Stimulated activated effector memory CD8-positive, alpha-beta T cell treated with anti-CD3 and anti-CD28 coated beads, Interleukin-12 subunit alpha, Interleukin-12 subunit beta, amount 100 ng/mL, for 72 hours (primary cell): ENCODE measurements around the gene MROH2A.

Source experiments
- ATAC-seq: fragments of 150-1000 bp; cut with Tn5 transposase; 2 replicates; pipeline ENCODE4 v1.10.0; 2021
- DNase-seq, 2 donors: peaks; one replicate each; pipeline ENCODE4 v3.0.0; 2021 to 2022; ENCODE audit warnings: low spot score in 2 of 2
- H3K27ac Mint-ChIP-seq: one replicate; pipeline ENCODE4 v1.8.0; 2022; ENCODE audit warnings: mild to moderate bottlenecking, mixed read lengths
- H3K36me3 Mint-ChIP-seq: one replicate; pipeline ENCODE4 v1.8.0; 2022; ENCODE audit warnings: mild to moderate bottlenecking, mixed read lengths
- H3K4me1 Mint-ChIP-seq: one replicate; pipeline ENCODE4 v1.8.0; 2022; ENCODE audit warnings: mixed read lengths
- H3K4me3 Mint-ChIP-seq: one replicate; pipeline ENCODE4 v1.8.0; 2022; ENCODE audit warnings: mild to moderate bottlenecking, mixed read lengths
- H3K9me3 Mint-ChIP-seq: one replicate; pipeline ENCODE4 v1.8.0; 2022; ENCODE audit warnings: mixed read lengths

Gene MROH2A

DNA sequence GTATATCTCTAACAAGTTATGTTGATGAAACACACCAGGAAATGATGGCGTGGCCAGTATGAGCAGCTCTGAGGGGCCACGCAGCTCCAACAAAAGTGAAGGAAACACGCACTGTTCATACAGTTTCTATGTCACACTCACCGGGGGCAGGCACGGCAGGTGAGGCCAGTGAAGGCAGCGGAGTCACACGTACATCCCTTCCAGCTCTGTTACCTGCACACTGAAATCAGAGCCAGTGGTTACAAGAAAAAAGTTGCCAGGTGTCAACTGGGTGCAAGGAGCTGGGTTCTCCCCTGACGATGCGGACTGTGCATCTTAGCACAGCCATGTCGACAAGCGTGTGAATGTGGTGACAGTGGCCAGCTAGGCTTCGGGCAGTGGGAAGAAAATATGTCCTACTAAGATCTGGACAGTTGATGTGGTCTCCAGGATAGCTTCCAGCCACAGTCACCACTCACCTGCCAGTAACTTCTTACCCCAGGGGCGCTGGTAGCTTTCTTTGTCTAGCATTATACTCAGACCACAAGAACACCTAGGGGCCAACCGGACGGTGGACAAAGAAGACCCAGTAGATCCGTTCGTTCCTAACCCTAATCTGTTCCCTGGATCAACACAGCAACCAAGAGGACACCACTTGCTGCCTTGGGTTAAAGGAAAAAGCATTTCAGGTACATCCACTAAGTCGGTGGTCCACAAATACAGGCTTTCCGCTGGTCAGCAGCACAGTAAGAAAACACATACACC lies 66.1 kb downstream of the MROH2A start:
- Mint-ChIP-seq H3K4me1 (peaks cover 17% of the 10 kb centered on the region), H3K4me3 (no peak overlapping the region), H3K9me3 (no peaks in the 10 kb centered on the region), H3K36me3 (peaks cover 100% of the 10 kb centered on the region), H3K27ac (no peak overlapping the region)
- no peak for ATAC-seq
- DNase-seq, result no peak

DNA sequence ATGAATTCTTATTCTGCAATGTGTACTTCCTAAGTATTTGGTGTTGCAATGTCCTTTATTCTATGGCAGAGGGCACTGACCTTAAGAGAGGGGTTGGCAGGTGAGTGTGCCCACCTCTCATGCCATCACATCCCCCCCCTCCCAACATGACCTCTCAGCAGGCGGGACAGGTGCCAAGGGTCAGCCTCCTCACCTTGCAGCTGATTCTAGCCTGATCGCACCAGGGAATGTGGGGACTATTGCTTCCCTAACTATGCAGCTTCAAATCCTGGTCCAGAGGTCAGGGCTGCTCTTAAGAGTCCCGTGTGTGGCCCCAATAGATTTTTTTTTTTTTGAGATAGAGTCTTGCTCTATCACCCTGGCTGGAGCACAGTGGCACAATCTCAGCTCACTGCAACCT lies 66.7 kb downstream of the MROH2A start:
- peaks cover 16% of the 10 kb centered on the region for H3K4me1 Mint-ChIP-seq
- no peak overlapping the region for H3K27ac Mint-ChIP-seq
- no peak for ATAC-seq
- H3K36me3 Mint-ChIP-seq, result peaks cover 100% of the 10 kb centered on the region
- no peaks in the 10 kb centered on the region for H3K9me3 Mint-ChIP-seq
- no peak for DNase-seq
- H3K4me3 Mint-ChIP-seq, result no peak overlapping the region

- H3K9me3 Mint-ChIP-seq, result no peaks in the 10 kb centered on the region
- ATAC-seq (no peak), DNase-seq (no peak)
- peaks cover 100% of the 10 kb centered on the region for H3K36me3 Mint-ChIP-seq
- H3K27ac Mint-ChIP-seq, result no peak overlapping the region
- H3K4me3 Mint-ChIP-seq, result no peak overlapping the region
- peaks cover 9% of the 10 kb centered on the region for H3K4me1 Mint-ChIP-seq
Measured at GRCh38 chr2:233845301-233846060, 67.4 kb downstream of the MROH2A start.

DNA sequence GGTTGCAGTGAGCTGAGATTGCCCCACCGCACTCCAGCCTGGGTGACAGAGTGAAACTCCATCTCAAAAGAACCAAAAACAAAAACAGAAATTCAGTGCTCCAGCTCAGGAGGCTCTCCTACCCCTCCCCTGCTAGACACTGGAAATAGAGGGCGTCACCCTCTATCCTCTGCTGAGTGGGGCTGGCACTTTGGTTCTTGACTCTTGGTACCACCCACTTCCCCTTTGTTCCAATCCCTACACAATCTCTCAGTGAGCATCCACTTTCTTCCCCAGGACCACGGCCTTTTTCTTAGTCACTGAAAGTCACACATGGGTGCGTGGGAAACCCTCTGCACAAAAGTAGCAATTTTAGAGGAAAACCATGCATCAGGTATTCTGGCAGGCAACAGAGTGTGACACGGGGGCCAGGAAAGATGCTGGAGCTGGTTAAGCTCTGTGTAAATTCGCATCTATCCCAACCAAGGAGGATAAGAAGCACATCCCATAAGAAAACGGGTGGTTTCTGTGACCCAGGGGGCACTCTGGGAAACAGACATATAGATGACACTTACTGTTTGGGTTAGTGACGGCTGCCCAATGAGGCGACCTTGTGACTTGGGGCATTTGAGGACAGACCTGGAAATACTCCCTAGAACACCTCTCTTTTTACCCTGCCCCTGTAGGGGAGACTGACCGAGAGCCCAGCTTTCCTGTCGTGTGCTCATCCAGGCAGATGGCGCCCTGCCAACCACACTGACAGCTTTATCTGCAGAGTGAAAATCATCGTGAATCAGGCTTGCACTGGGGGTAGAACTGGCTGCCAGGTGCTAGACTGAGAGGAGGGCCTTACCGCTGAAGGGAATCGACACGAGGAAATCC lies 68.5 kb downstream of the MROH2A start:
- DNase-seq (no peak), ATAC-seq (no peak)
- Mint-ChIP-seq H3K4me3 (no peak overlapping the region), H3K4me1 (peaks cover 6% of the 10 kb centered on the region), H3K9me3 (no peaks in the 10 kb centered on the region), H3K27ac (no peak overlapping the region), H3K36me3 (peaks cover 100% of the 10 kb centered on the region)

DNA sequence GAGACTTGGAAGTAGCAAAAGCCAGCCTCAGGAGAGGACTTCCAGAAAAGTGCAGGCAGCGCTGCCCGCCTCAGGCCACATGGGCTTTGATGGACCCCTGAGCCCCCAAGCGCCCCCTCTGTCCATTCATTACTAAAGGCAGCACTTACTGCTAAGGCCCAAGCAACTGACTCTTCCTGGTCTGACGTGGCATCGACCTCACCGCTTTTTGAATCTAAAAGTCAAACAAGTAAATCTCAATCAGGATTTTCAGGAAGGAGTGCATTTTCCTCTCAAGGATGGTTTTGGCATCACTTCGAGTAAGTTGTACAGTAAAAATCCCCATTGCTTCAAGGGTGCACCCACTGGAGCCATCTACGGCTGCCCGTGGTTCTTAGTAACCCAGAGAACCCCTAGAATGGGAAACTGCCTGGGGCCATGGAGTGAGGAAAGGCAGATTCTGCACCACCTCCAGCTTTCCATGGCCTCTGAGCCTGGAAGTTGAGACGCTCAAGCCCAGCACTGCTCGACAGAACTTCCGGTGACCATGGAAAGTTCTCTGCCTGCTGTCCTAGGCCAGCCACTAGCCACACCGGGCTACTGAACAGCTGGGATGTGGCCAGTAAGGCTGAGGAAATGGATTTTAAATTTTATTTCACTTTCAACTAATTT lies 69.2 kb downstream of the MROH2A start:
- H3K4me1 Mint-ChIP-seq, result peaks cover 9% of the 10 kb centered on the region
- no peak for ATAC-seq
- no peak overlapping the region for H3K27ac Mint-ChIP-seq
- no peaks in the 10 kb centered on the region for H3K9me3 Mint-ChIP-seq
- no peak for DNase-seq
- H3K36me3 Mint-ChIP-seq, result peaks cover 100% of the 10 kb centered on the region
- no peak overlapping the region for H3K4me3 Mint-ChIP-seq

DNA sequence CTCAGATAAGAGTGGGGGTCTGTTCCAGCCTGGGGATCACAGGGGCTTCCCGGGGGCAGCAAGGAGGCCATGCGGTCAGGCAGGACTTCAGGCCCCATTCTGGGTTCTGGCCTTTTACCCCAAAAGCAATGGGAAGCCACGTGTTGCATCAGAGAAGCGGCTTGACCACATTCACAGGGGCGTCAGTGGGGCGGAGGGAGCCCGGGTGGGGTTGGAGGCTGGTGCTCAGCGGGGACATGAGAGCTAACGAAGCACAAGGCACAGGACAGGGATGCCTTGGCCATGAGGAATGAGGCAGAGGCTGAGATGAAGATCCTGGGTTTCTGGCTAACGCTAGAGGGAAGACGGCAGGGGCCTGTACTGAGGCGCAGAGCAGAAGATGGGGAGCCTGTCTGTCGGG lies 70.1 kb downstream of the MROH2A start:
- Mint-ChIP-seq H3K27ac (no peak overlapping the region), H3K9me3 (no peaks in the 10 kb centered on the region), H3K36me3 (peaks cover 100% of the 10 kb centered on the region), H3K4me1 (peaks cover 13% of the 10 kb centered on the region), H3K4me3 (no peak overlapping the region)
- DNase-seq (no peak), ATAC-seq (no peak)

- DNase-seq, result no peak
- no peaks in the 10 kb centered on the region for H3K9me3 Mint-ChIP-seq
- H3K4me3 Mint-ChIP-seq, result no peak overlapping the region
- peaks cover 21% of the 10 kb centered on the region for H3K4me1 Mint-ChIP-seq
- H3K36me3 Mint-ChIP-seq, result peaks cover 100% of the 10 kb centered on the region
- H3K27ac Mint-ChIP-seq, result no peak overlapping the region
- ATAC-seq, result no peak
Measured at GRCh38 chr2:233849607-233850271, 71.6 kb downstream of the MROH2A start.

DNA sequence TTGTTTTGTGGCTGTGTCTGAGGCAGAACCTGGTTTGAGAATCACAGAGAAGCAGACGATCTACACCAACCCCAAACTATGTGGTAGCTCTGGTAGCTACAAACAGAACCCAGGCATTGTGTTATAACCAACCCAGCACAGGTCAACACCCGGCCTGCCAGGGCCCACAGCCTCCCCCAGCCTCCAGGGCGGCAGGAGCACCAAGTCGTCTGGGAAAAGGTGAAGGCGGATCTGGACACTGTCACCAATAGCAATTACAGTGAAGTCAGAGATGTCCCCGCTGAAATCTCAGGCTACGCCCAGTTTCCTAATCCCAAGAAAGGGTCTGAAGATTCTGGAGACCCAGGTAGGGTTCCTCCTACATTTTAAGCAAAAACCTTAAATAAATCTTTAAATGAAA lies 72.6 kb downstream of the MROH2A start:
- no peak overlapping the region for H3K27ac Mint-ChIP-seq
- peaks cover 91% of the 10 kb centered on the region for H3K36me3 Mint-ChIP-seq
- no peak for DNase-seq
- H3K4me1 Mint-ChIP-seq, result peaks cover 31% of the 10 kb centered on the region
- H3K9me3 Mint-ChIP-seq, result no peaks in the 10 kb centered on the region
- no peak for ATAC-seq
- H3K4me3 Mint-ChIP-seq, result no peak overlapping the region

DNA sequence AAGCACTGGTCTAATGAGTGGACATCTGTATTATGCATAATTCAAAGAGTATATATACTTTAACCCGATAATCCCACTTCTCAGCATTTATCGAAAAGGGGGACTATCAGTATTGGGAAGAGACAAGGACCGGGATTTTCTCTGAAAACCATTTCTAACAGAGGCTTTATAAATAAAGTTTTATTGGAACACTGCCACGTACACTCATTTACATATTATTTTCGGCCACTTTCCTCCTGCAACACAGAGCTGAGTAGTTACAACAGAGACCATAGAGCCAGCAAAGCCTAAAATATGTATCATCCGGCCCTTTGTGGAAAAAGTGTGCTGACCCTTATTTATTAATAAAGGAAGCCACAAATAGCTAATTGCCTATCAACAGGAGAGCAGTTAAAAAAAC lies 73.0 kb downstream of the MROH2A start:
- no peak overlapping the region for H3K27ac Mint-ChIP-seq
- H3K36me3 Mint-ChIP-seq, result peaks cover 87% of the 10 kb centered on the region
- DNase-seq (no peak), ATAC-seq (no peak)
- H3K4me3 Mint-ChIP-seq, result no peak overlapping the region
- H3K9me3 Mint-ChIP-seq, result no peaks in the 10 kb centered on the region
- peaks cover 34% of the 10 kb centered on the region for H3K4me1 Mint-ChIP-seq

GRCh38 chr2:233852056-233852455 lies 73.9 kb downstream of the MROH2A start:
- H3K27ac Mint-ChIP-seq, result no peak overlapping the region
- peak overlapping the region; percentile 99 for H3K4me3 Mint-ChIP-seq
- peaks cover 78% of the 10 kb centered on the region for H3K36me3 Mint-ChIP-seq

DNA sequence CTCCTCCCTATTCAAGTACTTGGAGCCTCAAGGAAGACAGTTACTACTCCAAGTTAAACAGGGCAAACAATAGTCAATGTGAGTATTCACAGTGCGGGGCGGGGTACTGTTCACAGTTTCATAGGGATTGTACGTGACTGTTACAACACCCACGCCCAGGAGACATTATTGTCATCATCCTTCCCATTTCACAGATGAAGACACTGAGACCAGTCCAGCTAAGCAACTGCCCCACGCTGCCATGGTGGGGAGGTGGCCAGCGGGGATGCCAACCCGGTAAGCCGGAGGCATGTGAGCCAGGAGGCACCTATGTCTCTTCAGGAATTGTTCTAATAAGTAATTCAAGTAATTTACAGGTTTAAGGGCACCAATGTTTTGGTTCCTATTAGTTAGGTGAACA lies 75.2 kb downstream of the MROH2A start:
- peak overlapping the region; percentile 96 for H3K27ac Mint-ChIP-seq

More at GRCh38 chr2:233852056-233852455, 73.9 kb downstream of the MROH2A start:
- no peaks in the 10 kb centered on the region for H3K9me3 Mint-ChIP-seq
- ATAC-seq (no peak), DNase-seq (no peak)
- H3K4me1 Mint-ChIP-seq, result peaks cover 34% of the 10 kb centered on the region

DNA sequence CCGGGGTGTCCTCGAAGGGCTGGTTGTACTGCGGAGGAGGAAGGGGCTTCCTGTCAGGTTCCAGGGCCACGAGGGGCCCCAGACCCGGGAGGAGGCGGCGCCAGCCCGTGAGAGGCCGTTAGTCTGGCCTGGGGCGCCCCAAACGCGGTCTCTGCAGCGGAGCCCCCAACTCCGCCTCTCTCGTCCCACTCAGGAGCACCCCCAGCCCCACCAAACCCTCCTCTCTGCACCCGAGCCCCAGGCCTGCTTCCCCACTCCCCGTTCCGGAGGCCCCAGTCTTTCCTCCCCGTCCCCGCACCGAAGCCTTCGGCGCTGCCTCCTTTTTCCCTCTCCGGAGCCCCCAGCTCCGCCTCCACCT lies 75.7 kb downstream of the MROH2A start:
- peak overlapping the region; percentile 99 for H3K4me3 Mint-ChIP-seq
- peak overlapping the region; percentile 96 for H3K27ac Mint-ChIP-seq
- DNase-seq (no peak), ATAC-seq (peak; percentile 0)
- H3K9me3 Mint-ChIP-seq, result no peaks in the 10 kb centered on the region
- H3K4me1 Mint-ChIP-seq, result peaks cover 33% of the 10 kb centered on the region
- peaks cover 60% of the 10 kb centered on the region for H3K36me3 Mint-ChIP-seq

More for the DNA sequence above, 75.2 kb downstream of the MROH2A start:
- peaks cover 65% of the 10 kb centered on the region for H3K36me3 Mint-ChIP-seq
- peak overlapping the region; percentile 99 for H3K4me3 Mint-ChIP-seq
- DNase-seq, result no peak
- ATAC-seq, result no peak
- H3K9me3 Mint-ChIP-seq, result no peaks in the 10 kb centered on the region
- H3K4me1 Mint-ChIP-seq, result peaks cover 35% of the 10 kb centered on the region

DNA sequence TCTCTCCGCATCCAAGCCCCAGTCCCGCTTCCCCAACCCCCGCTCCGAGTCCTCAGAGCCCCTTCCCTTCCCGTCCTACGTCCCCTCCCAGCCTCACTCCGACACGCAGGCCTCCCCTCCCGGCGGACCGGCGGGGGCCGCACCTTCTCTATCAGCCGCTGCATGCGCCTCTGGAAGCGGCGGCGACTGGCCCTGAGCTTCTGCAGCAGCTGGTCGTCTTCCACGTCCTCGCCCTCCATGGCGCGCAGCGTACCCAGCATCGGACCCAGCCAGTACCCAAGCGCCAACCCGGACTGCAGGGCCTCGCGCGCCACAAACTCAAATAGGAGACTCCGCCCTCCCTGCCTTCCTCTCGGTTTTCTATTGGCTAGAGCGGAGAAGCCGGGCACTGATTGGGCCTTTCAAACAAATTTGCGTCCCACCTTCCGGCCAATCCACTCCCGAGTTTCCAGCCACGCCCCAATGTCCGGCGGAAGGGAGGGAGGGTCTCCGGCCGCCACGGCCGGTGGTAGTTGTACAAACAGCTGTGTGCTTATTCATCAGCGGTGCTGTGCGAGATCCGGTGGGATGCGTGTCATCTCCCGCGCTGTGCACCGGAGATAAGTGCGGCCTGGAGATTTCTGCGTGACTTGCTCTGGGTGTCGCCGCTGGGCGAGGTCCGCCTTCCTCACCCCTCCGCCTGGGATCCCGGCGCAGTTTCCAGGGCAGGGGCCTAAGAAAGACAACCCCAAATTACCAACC lies 76.3 kb downstream of the MROH2A start, which contains the start of gene HJURP:
TSS of gene HJURP (minus strand) at position 295 of the 741 bp plus-strand sequence. CDS start at position 260, 35 bp downstream.
- H3K4me1 Mint-ChIP-seq, result peaks cover 33% of the 10 kb centered on the region
- peaks cover 55% of the 10 kb centered on the region for H3K36me3 Mint-ChIP-seq

DNA sequence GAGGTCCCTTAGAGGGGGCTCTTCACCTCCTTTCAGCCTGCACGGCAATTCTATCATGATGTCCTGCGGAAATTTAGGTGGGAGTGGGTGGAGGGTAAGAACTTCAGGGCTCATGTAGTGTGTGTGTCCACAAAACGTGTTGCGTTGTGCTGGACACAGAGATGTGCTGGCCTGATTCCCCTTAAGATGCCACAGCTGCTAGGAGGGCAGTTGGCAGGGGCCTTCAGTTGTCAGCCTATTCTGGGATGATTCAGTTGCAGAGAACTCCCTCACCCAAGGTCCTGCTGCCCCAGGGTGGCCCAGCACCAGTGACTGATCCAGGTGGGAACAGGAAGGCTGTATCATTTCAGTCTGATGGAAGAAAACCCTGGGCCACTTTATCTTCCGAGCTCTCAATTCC lies 77.2 kb downstream of the MROH2A start:
- Mint-ChIP-seq H3K27ac (peak overlapping the region; percentile 96), H3K9me3 (no peaks in the 10 kb centered on the region), H3K36me3 (peaks cover 45% of the 10 kb centered on the region), H3K4me3 (peak overlapping the region; percentile 99), H3K4me1 (peaks cover 33% of the 10 kb centered on the region)
- DNase-seq (no peak), ATAC-seq (no peak)

More for the DNA sequence above, 76.3 kb downstream of the MROH2A start, which contains the start of gene HJURP:
- no peaks in the 10 kb centered on the region for H3K9me3 Mint-ChIP-seq
- H3K27ac Mint-ChIP-seq, result peak within 1 kb of the TSS; percentile 96
- ATAC-seq, result peak; percentile 94
- peak; percentile 80 to 96 for DNase-seq
- H3K4me3 Mint-ChIP-seq, result peak within 1 kb of the TSS; percentile 99
